Articular chondrocyte of knee joint (primary cell): ENCODE results near the gene SOCS4. TPM values are rescaled to one million over a fixed set of nuclear protein-coding genes. Genes with fewer than 3 reads are reported as not detected.

Source experiments
- total RNA-seq: library from RNA; depleted of rRNA; stranded (reverse); fragments of >200 nt; gene quantifications from 2 replicates; pipeline ENCODE4 v1.2.3, GENCODE V29; 2012

The SOCS4 gene
- 20.0 and 24.9 TPM in 2 replicates for total RNA-seq

GRCh38 chr14:55026793-55027561, at the start of gene SOCS4, which contains the start of gene WDHD1:
Gene SOCS4, plus strand, starts transcription at chr14:55027236. Its CDS starts 15,806 bp downstream, at chr14:55043042.
Gene WDHD1, minus strand, starts transcription at chr14:55027099. Its CDS starts 312 bp downstream, at chr14:55026787.

GRCh38 chr14:55051423-55052268, 24.6 kb downstream of the SOCS4 start, which contains the start of gene MAPK1IP1L:
Gene MAPK1IP1L, plus strand, starts transcription at chr14:55051647. Its CDS starts 10,037 bp downstream, at chr14:55061684.

Other genes with a start within 250 kb of the SOCS4 start
- gene GCH1, start 124.4 kb upstream of the SOCS4 start, total RNA-seq: 5.5 and 6.9 TPM in 2 replicates
- gene WDHD1, start 137 bp upstream of the SOCS4 start, total RNA-seq: 9.8 and 14.3 TPM in 2 replicates
- 57.0 and 64.9 TPM in 2 replicates for gene MAPK1IP1L, start 24.4 kb downstream of the SOCS4 start, total RNA-seq
- gene LGALS3, start 102.0 kb downstream of the SOCS4 start, total RNA-seq: 270 and 328 TPM in 2 replicates
- 21.4 and 27.6 TPM in 2 replicates for gene DLGAP5, start 164.3 kb downstream of the SOCS4 start, total RNA-seq
- gene FBXO34, start 244.2 kb downstream of the SOCS4 start, total RNA-seq: 19.2 and 23.1 TPM in 2 replicates